Measurements from ENCODE around the gene DESI1.

The DESI1 gene

DNA sequence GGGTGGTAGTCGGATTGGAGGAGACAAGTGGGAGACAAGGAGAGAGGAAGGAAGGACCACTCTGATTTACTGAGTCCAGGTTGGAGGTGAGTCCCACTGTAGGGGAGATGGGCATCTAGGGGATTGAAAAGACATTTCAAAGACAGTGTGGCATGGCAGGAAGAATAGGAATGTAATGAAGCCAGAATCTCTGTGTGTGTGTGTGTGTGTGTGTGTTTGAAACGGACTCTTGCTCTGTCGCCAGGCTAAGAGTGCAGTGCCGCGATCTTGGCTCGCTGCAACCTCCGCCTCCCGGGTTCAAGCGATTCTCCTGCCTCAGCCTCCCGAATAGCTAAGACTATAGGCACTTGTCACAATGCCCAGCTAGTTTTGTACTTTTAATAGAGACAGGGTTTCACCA lies 64.3 kb downstream of the DESI1 start:
- DNase-seq = no peak

DNA sequence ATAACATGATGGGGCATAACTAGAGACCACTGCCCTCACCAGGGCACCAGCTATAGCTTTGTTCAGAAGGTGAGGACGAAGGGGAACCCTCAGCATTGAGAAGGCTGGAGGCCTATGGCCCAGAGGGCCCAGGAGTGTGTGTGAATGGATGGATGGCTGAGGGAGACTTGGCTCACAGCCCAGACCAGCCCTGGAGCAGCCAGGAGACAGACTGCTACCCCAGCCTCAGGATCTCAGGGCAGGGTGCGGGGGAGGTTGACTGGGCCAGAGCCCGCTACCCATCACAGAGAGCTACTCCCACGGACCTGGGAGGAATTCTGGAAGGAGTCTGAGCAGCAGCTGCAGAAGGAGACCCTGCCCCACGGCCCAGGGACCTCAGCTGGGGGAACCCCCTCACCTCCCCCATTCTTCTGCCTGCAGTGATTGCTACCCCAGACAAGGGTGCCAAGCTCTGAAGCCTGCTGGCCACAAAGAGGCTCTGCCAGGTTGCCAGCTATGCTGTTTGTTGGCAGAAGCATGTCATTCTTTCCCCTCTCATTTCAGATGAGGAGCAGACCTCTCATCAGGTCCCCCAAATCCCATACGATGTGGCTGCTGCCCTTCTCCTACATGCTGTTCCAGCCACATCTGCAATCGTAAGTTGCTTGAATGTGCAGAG lies 65.4 kb downstream of the DESI1 start:
- DNase-seq = no peak

DNA sequence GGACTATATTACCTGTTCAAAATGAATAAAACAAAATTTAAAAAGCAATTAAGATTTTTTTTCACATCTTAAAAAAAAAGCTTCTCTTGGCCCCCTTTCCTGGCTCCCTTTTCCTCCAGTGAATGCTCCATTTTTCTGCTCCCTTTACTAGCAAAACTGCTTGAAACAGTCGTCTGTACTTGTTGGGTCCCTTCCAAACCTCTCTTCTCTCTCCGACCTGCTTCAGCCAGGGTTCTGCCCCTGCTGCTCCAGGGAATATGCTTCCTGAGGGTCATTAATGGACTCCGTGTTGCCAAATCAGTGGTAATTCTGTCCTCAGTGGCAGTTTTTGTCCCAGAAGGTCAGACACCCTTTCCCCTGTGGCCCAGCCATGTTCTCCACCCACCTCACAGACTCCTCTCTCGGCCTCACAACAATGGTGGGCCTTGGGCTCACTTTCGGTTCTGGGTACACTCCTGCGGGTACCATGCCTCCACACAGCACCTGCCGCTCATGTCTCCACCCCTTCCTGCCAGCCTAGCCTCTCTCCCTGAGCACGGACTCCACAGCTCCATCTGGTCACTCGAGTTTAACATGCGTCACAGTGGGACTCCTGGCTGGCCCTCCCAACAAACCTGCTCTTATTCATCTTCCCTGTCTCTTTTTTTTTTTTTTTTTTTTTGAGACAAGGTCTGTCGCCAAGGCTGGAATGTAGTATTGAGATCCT lies 68.8 kb downstream of the DESI1 start:
- no peak for DNase-seq

DNA sequence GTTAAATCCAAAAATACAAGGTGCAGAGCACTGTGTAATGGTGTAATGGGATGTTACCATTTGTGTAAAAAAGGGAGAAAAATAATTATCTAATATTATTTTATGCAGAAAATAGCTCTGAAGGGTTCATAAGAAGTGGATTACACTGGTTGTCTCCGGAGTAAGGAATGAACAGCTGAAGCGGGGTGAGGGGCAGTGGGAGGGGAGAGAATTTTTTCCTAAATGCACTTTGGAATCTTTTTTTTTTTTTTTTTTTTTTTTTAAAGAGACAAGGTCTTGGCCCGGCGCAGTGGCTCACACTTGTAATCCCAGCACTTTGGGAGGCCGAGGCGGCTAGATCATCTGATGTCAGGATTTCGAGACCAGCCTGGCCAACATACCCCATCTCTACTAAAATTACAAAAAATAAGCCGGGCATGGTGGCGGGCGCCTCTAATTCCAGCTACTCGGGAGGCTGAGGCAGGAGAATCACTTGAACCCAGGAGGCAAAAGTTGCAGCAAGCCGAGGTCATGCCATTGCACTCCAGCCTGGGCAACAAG lies 69.8 kb downstream of the DESI1 start:
- DNase-seq = no peak

DNA sequence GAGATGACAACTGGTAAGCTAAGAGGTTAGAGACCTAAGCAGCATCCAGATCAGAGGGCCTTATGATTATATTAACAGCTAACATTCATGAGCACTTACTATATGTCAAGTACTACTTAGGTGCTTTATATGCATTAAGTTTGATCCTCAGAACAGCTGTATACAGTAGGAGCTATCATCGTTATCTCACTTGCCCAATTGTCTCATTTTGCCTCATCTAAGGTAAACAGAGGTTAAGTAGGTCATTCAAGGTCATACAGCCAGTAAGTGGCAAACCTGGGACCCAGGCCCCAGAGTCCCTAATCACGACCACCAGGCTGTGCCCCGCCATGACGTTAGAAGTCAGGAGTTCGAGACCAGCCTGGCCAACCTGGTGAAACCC lies 72.0 kb downstream of the DESI1 start:
- no peak for DNase-seq

Data from CD4-positive, alpha-beta T cell treated with Interleukin-1 beta for 1 hour (primary cell).